GM06990 (cell line): ENCODE results near the gene NFKBIL1.

ENCODE experiments used
- DNase-seq: peaks from one replicate; pipeline ENCODE4 v3.0.0-alpha.2; 2011; ENCODE audit not compliant: insufficient read length; ENCODE audit errors: extremely low read depth
- H3K27me3 ChIP-seq: replicated peaks from 2 replicates; pipeline ENCODE4 v1.6.0; 2011; ENCODE audit warnings: low read length; ENCODE audit not compliant: control insufficient read depth, insufficient read depth
- H3K36me3 ChIP-seq: 2 replicates; pipeline ENCODE4 v1.5.1; 2011; ENCODE audit warnings: low read length; ENCODE audit not compliant: control insufficient read depth, insufficient read depth
- H3K4me3 ChIP-seq: replicated peaks from 2 replicates; pipeline ENCODE4 v1.5.1; 2011; ENCODE audit warnings: low read depth, mild to moderate bottlenecking, control low read depth, low read length
- CTCF ChIP-seq: IDR thresholded peaks from 2 replicates; pipeline ENCODE4 v1.5.1; 2011; ENCODE audit warnings: low read length, control low read depth, mild to moderate bottlenecking, inconsistent platforms; ENCODE audit not compliant: insufficient read depth, poor library complexity, severe bottlenecking

NFKBIL1 gene

GRCh38 chr6:31585491-31585890 lies 38.1 kb downstream of the NFKBIL1 start:
- H3K4me3 ChIP-seq, result no peak overlapping the region
- H3K27me3 ChIP-seq, result no peaks in the 10 kb centered on the region
- no peak for DNase-seq
- TF ChIP-seq CTCF, result peak; percentile 73
- H3K36me3 ChIP-seq, result no peaks in the 10 kb centered on the region

GRCh38 chr6:31586008-31586407 lies 38.6 kb downstream of the NFKBIL1 start, which contains the start of gene LST1:
Gene LST1 (plus strand): TSS chr6:31586277. CDS start chr6:31587300, 1,023 bp downstream.
- DNase-seq, result no peak
- TF ChIP-seq CTCF, result no peak

GRCh38 chr6:31586599-31587281 lies 39.3 kb downstream of the NFKBIL1 start:
- H3K27me3 ChIP-seq, result no peaks in the 10 kb centered on the region
- no peak for TF ChIP-seq CTCF
- DNase-seq, result no peak
- no peak overlapping the region for H3K4me3 ChIP-seq
- no peaks in the 10 kb centered on the region for H3K36me3 ChIP-seq

More at GRCh38 chr6:31586008-31586407, 38.6 kb downstream of the NFKBIL1 start, which contains the start of gene LST1:
- Histone ChIP-seq H3K36me3 (no peaks in the 10 kb centered on the region), H3K27me3 (no peaks in the 10 kb centered on the region), H3K4me3 (no peak within 1 kb of the TSS)

- no peaks in the 10 kb centered on the region for H3K36me3 ChIP-seq
- peak overlapping the region; percentile 40 for H3K4me3 ChIP-seq
- DNase-seq, result no peak
These were observed 40.7 kb downstream of the NFKBIL1 start for GRCh38 chr6:31587791-31588777.

More at GRCh38 chr6:31587791-31588777, 40.7 kb downstream of the NFKBIL1 start:
- no peaks in the 10 kb centered on the region for H3K27me3 ChIP-seq
- no peak for TF ChIP-seq CTCF
